MM.1S (cell line): ENCODE results near the gene WDR55.

ENCODE experiments used
- DNase-seq: peaks from one replicate; pipeline ENCODE4 v3.0.0-alpha.2; 2015
- H2AFZ ChIP-seq: fragments of 300-600 bp; sonication (generic); 2 replicates; pipeline ENCODE4 v1.6.0; 2016; ENCODE audit warnings: antibody characterized with exemption, low read length
- H3F3A ChIP-seq: fragments of 300-600 bp; sonication (generic); 2 replicates; pipeline ENCODE4 v1.6.1; 2016; ENCODE audit warnings: mild to moderate bottlenecking, antibody characterized with exemption, low read length, moderate library complexity, mixed read lengths; ENCODE audit not compliant: insufficient read depth
- H3K27ac ChIP-seq: fragments of 300-600 bp; sonication (generic); 2 replicates; pipeline ENCODE4 v1.5.1; 2016; ENCODE audit warnings: mild to moderate bottlenecking, low read length
- H3K27me3 ChIP-seq: fragments of 300-600 bp; sonication (generic); replicated peaks from 2 replicates; pipeline ENCODE4 v1.6.0; 2016; ENCODE audit warnings: low read length; ENCODE audit not compliant: insufficient read depth
- H3K36me3 ChIP-seq: fragments of 300-600 bp; sonication (generic); replicated peaks from 2 replicates; pipeline ENCODE4 v1.6.1; 2016; ENCODE audit warnings: mild to moderate bottlenecking, low read length, mixed read lengths; ENCODE audit not compliant: insufficient read depth
- H3K4me1 ChIP-seq: fragments of 300-600 bp; sonication (generic); 2 replicates; pipeline ENCODE4 v1.6.1; 2016; ENCODE audit warnings: low read length, mixed read lengths
- H3K4me2 ChIP-seq: fragments of 300-600 bp; sonication (generic); 2 replicates; pipeline ENCODE4 v1.6.0; 2016; ENCODE audit warnings: low read depth, low read length
- H3K4me3 ChIP-seq: fragments of 300-600 bp; sonication (generic); 2 replicates; pipeline ENCODE4 v1.5.1; 2016; ENCODE audit warnings: low read length, mixed read lengths
- H3K79me2 ChIP-seq: fragments of 300-600 bp; sonication (generic); 2 replicates; pipeline ENCODE4 v1.6.1; 2016; ENCODE audit warnings: mixed run types, low read length, mixed read lengths
- H3K9ac ChIP-seq: fragments of 300-600 bp; sonication (generic); 2 replicates; pipeline ENCODE4 v1.6.1; 2016; ENCODE audit warnings: low read length, mixed read lengths
- H3K9me2 ChIP-seq: fragments of 300-600 bp; sonication (generic); replicated peaks from 2 replicates; pipeline ENCODE4 v1.6.1; 2016; ENCODE audit warnings: mild to moderate bottlenecking, low read length, mixed read lengths; ENCODE audit not compliant: insufficient read depth
- H3K9me3 ChIP-seq: fragments of 300-600 bp; sonication (generic); replicated peaks from 2 replicates; pipeline ENCODE4 v1.6.1; 2016; ENCODE audit warnings: mild to moderate bottlenecking, low read length, mixed read lengths; ENCODE audit not compliant: insufficient read depth
- H4K20me1 ChIP-seq: fragments of 300-600 bp; sonication (generic); 2 replicates; pipeline ENCODE4 v1.6.1; 2016; ENCODE audit warnings: mild to moderate bottlenecking, low read length, moderate library complexity, mixed read lengths; ENCODE audit not compliant: insufficient read depth
- CTCF ChIP-seq: fragments of 300-600 bp; sonication (generic); IDR thresholded peaks from 2 replicates; pipeline ENCODE4 v1.5.1; 2016; ENCODE audit warnings: antibody characterized with exemption, low read length, mixed read lengths
- EZH2 ChIP-seq: fragments of 300-600 bp; sonication (generic); optimal IDR thresholded peaks from 2 replicates; pipeline ENCODE3; 2017; ENCODE audit warnings: low read depth, mild to moderate bottlenecking, antibody characterized with exemption, low read length, mixed read lengths
- EZH2phosphoT487 ChIP-seq: fragments of 300-600 bp; sonication (generic); IDR thresholded peaks from 2 replicates; pipeline ENCODE4 v1.6.1; 2018; ENCODE audit warnings: antibody characterized with exemption, low read length

Gene WDR55

GRCh38 chr5:140678993-140679392 is 14.3 kb downstream of the WDR55 start:
- Histone ChIP-seq H3K4me3 (no peak overlapping the region), H3K27me3 (no peaks in the 10 kb centered on the region), H3F3A (no peaks in the 10 kb centered on the region; the same call in 1 of the 2 replicates), H3K36me3 (no peaks in the 10 kb centered on the region; the same call in 1 of the 2 replicates), H3K9me2 (no peaks in the 10 kb centered on the region), H3K9ac (no peak overlapping the region), H3K79me2 (no peaks in the 10 kb centered on the region), H2AFZ (no peak overlapping the region), H3K4me1 (peaks cover 7% of the 10 kb centered on the region; the same call in 1 of the 2 replicates), H3K27ac (no peak overlapping the region), H3K9me3 (no peaks in the 10 kb centered on the region), H3K4me2 (no peak overlapping the region), H4K20me1 (no peaks in the 10 kb centered on the region)
- no peak for DNase-seq
- TF ChIP-seq CTCF (no peak), EZH2phosphoT487 (no peak), EZH2 (no peak)

- no peak for DNase-seq
- peak overlapping the region; percentile 63 for H3K27ac ChIP-seq
- peak overlapping the region; percentile 91 for H3K4me3 ChIP-seq
- peaks cover 10% of the 10 kb centered on the region; the same call in 1 of the 2 replicates for H3K4me1 ChIP-seq
- H3F3A ChIP-seq: peaks cover 15% of the 10 kb centered on the region
- H3K79me2 ChIP-seq: peaks cover 55% of the 10 kb centered on the region
- peaks cover 10% of the 10 kb centered on the region for H3K36me3 ChIP-seq
- H3K4me2 ChIP-seq: peak overlapping the region; percentile 87
- H3K9me3 ChIP-seq: no peaks in the 10 kb centered on the region
- H3K9ac ChIP-seq: peak overlapping the region; percentile 80
- H2AFZ ChIP-seq: peak overlapping the region; percentile 93
- TF ChIP-seq EZH2 (no peak), EZH2phosphoT487 (no peak), CTCF (no peak)
- no peaks in the 10 kb centered on the region for H3K9me2 ChIP-seq
- no peaks in the 10 kb centered on the region for H3K27me3 ChIP-seq
- no peaks in the 10 kb centered on the region for H4K20me1 ChIP-seq
These were observed 25.8 kb downstream of the WDR55 start for GRCh38 chr5:140690376-140690932.

GRCh38 chr5:140690941-140691924 is 26.5 kb downstream of the WDR55 start, which contains the start of the genes HARS1 and HARS2:
Gene HARS1, minus strand, starts transcription at chr5:140691370. Its CDS starts 66 bp downstream, at chr5:140691304.
Gene HARS2, plus strand, starts transcription at chr5:140691455. Its CDS starts 194 bp downstream, at chr5:140691649.
- Histone ChIP-seq H3K27ac (peak within 1 kb of the TSS; percentile 63), H3K4me2 (peak within 1 kb of the TSS; percentile 87), H3K79me2 (peaks cover 55% of the 10 kb centered on the region), H3K36me3 (peaks cover 10% of the 10 kb centered on the region), H3K4me1 (peaks cover 10% of the 10 kb centered on the region; the same call in 1 of the 2 replicates), H3K9me3 (no peaks in the 10 kb centered on the region), H3K27me3 (no peaks in the 10 kb centered on the region), H3F3A (peaks cover 15% of the 10 kb centered on the region), H3K4me3 (peak within 1 kb of the TSS; percentile 91), H2AFZ (peak within 1 kb of the TSS; percentile 93), H3K9ac (peak within 1 kb of the TSS; percentile 80), H3K9me2 (no peaks in the 10 kb centered on the region), H4K20me1 (no peaks in the 10 kb centered on the region)
- DNase-seq: peak; percentile 95
- TF ChIP-seq CTCF: no peak
- no peak for TF ChIP-seq EZH2phosphoT487
- no peak for TF ChIP-seq EZH2
